ENCODE data around the gene SPATA7. TPM values are rescaled to one million over a fixed set of nuclear protein-coding genes. Genes with fewer than 3 reads are reported as not detected.

Gene SPATA7
- total and polyA plus RNA-seq, 10 of the 15 experiments (the other 5 are each of a cell fraction or from before 2014, with no cell fraction given): 0.39 to 3.0 (median 2.2) TPM

- H3K4me3 ChIP-seq: no peak overlapping the region
- no peak overlapping the region for H3K4me2 ChIP-seq (ENCODE audit: control insufficient read depth, insufficient read depth)
- no peaks in the 10 kb centered on the region for H3K27me3 ChIP-seq (replicated peaks in 1 of 2; ENCODE audit: control insufficient read depth in 2 of 2, insufficient read depth in 2 of 2, low read length in 1 of 2)
- no peak for ATAC-seq
- ChIA-PET POLR2A (no interaction called here), RAD21 (ENCODE audit: unreplicated experiment) (no interaction called here), SMC1A (ENCODE audit: uncharacterized antibody, unreplicated experiment) (no interaction called here), CTCF (no interaction called here)
- BruUV-seq (replicated peaks): no TSS peak
- intact Hi-C loops (cut with micrococcal nuclease; ENCODE audit: unreplicated experiment): no loop called here
- no peaks in the 10 kb centered on the region for H3K36me3 ChIP-seq (ENCODE audit: control insufficient read depth in 2 of 2, insufficient read depth in 2 of 2, low read length in 1 of 2)
- WGBS (ENCODE audit: insufficient coverage, insufficient replicate concordance, low lambda C conversion rate, missing lambda C conversion rate): 85% methylated on average over 7 of the region's 7 CpGs
- in situ Hi-C loops (cut with MboI): no loop called here
- H3K79me2 ChIP-seq (ENCODE audit: control insufficient read depth, insufficient read depth, low read length): no peaks in the 10 kb centered on the region
- H3K9me3 ChIP-seq (replicated peaks; ENCODE audit: control insufficient read depth, insufficient read depth, low read length): no peaks in the 10 kb centered on the region
- H3K27ac ChIP-seq (ENCODE audit: control insufficient read depth, insufficient read depth): no peak overlapping the region
- no peaks in the 10 kb centered on the region for H4K20me1 ChIP-seq (ENCODE audit: control insufficient read depth, insufficient read depth)
- DNase-seq (ENCODE audit: low read depth, low spot score): no peak
- no peak for FAIRE-seq
- H3K9ac ChIP-seq (ENCODE audit: control insufficient read depth, insufficient read depth, low read length): no peak overlapping the region
- no peaks in the 10 kb centered on the region for H3K4me1 ChIP-seq (ENCODE audit: control insufficient read depth, insufficient read depth, low read length)
- H2AFZ ChIP-seq (ENCODE audit: control insufficient read depth, low read depth, low read length): no peak overlapping the region
- TF ChIP-seq TCF12 (IDR thresholded peaks at IDR 0.05; ENCODE audit: low read depth, low read length) (no peak), CBX3 (IDR thresholded peaks at IDR 0.05; ENCODE audit: borderline replicate concordance, low read depth) (no peak), ZNF687 (IDR thresholded peaks at IDR 0.05) (no peak), IRF3 (IDR thresholded peaks at IDR 0.05) (no peak), BHLHE40 (IDR thresholded peaks at IDR 0.05; ENCODE audit: borderline replicate concordance in 1 of 2, low read depth in 2 of 2, low read length in 1 of 2) (no peak), SIN3A (IDR thresholded peaks at IDR 0.05; ENCODE audit: low read depth, low read length) (no peak), NKRF (conservative IDR thresholded peaks at IDR 0.05) (no peak), EP300 (IDR thresholded peaks at IDR 0.05; ENCODE audit: borderline replicate concordance in 1 of 2, control insufficient read depth in 1 of 2, low read depth in 2 of 2, low read length in 2 of 2) (no peak), MEF2B (IDR thresholded peaks at IDR 0.05; ENCODE audit: partially characterized antibody, poor library complexity, severe bottlenecking) (no peak), CEBPB (IDR thresholded peaks at IDR 0.05; ENCODE audit: borderline replicate concordance in 1 of 2, low read depth in 2 of 2, low read length in 2 of 2) (no peak), POU2F2 (IDR thresholded peaks at IDR 0.05; ENCODE audit: borderline replicate concordance, low read depth, low read length) (no peak)
Measured at GRCh38 chr14:88426271-88426670, 40.8 kb downstream of the SPATA7 start.

All from GM12878 (cell line).